Measurements from ENCODE around the gene CDK5RAP1.

- no peak for TF ChIP-seq CTCF (IDR thresholded peaks at IDR 0.05; ENCODE audit: low read depth, low read length, poor library complexity, severe bottlenecking)
- TF ChIP-seq EZH2phosphoT487 (IDR thresholded peaks at IDR 0.05; ENCODE audit: borderline replicate concordance, low read length) = no peak
These were observed 13.1 kb downstream of the CDK5RAP1 start for GRCh38 chr20:33388268-33388667.
